Inflammatory macrophage (primary cell): ENCODE results near the gene RAX2.

Source experiments
- DNase-seq, 2 donors: peaks; one replicate each; pipeline ENCODE4 v3.0.0-alpha.2; 2020 to 2022

The RAX2 gene

GRCh38 chr19:3725640-3726310, 46.3 kb downstream of the RAX2 start:
- peak in 1 of 2 donors; percentile 8 for DNase-seq

- DNase-seq: no peak
These were observed 46.9 kb downstream of the RAX2 start for GRCh38 chr19:3725121-3725520.

GRCh38 chr19:3723883-3724282, 48.1 kb downstream of the RAX2 start:
- no peak for DNase-seq

- DNase-seq: no peak
These were observed 48.9 kb downstream of the RAX2 start for GRCh38 chr19:3723110-3723488.

- DNase-seq: no peak
These were observed 49.5 kb downstream of the RAX2 start for GRCh38 chr19:3722443-3723109.

- no peak for DNase-seq
These were observed 50.1 kb downstream of the RAX2 start for GRCh38 chr19:3721887-3722442.

- peak; percentile 76 to 79 for DNase-seq
These were observed 50.7 kb downstream of the RAX2 start for GRCh38 chr19:3721131-3721886.

- DNase-seq: no peak
These were observed 51.6 kb downstream of the RAX2 start for GRCh38 chr19:3720349-3720917.

- no peak for DNase-seq
These were observed 52.2 kb downstream of the RAX2 start for GRCh38 chr19:3719868-3720267.
